Neuronal stem cell (in vitro differentiated cells): ENCODE results near the gene PLAAT4. TPM values are rescaled to one million over a fixed set of nuclear protein-coding genes. Genes with fewer than 3 reads are reported as not detected.

Experiments
- DNase-seq: peaks from one replicate; pipeline ENCODE4 v3.0.0-alpha.2; 2013; ENCODE audit warnings: low spot score
- H2AFZ ChIP-seq: one replicate; pipeline ENCODE4 v1.6.1; 2013; ENCODE audit warnings: mild to moderate bottlenecking, low read length, inconsistent platforms
- H2AK5ac ChIP-seq: 2 replicates; pipeline ENCODE4 v1.6.1; 2013; ENCODE audit warnings: low read depth, mild to moderate bottlenecking, inconsistent platforms, low read length, moderate library complexity, mixed read lengths
- H2BK120ac ChIP-seq: 2 replicates; pipeline ENCODE4 v1.6.1; 2013; ENCODE audit warnings: low read depth, mild to moderate bottlenecking, inconsistent platforms, low read length, moderate library complexity, mixed read lengths
- H2BK12ac ChIP-seq: one replicate; pipeline ENCODE4 v1.6.1; 2013; ENCODE audit warnings: low read length, inconsistent platforms
- H2BK15ac ChIP-seq: 2 replicates; pipeline ENCODE4 v1.6.1; 2013; ENCODE audit warnings: mild to moderate bottlenecking, low read length, inconsistent platforms, mixed read lengths
- H2BK5ac ChIP-seq: one replicate; pipeline ENCODE4 v1.6.1; 2013; ENCODE audit warnings: inconsistent platforms, mild to moderate bottlenecking, low read length, moderate library complexity
- H3K14ac ChIP-seq: one replicate; pipeline ENCODE4 v1.6.1; 2013; ENCODE audit warnings: low read length, inconsistent platforms
- H3K18ac ChIP-seq: 2 replicates; pipeline ENCODE4 v1.6.1; 2013; ENCODE audit warnings: low read length, inconsistent platforms
- H3K23ac ChIP-seq: 2 replicates; pipeline ENCODE4 v1.6.1; 2013; ENCODE audit warnings: low read depth, mild to moderate bottlenecking, mixed read lengths, low read length, inconsistent platforms; ENCODE audit not compliant: poor library complexity
- H3K27ac ChIP-seq: replicated peaks from 3 replicates; pipeline ENCODE4 v1.5.1; 2013; ENCODE audit warnings: low read length, inconsistent platforms
- H3K27me3 ChIP-seq, 3 experiments: 2 replicates each; pipeline ENCODE4 v1.6.1; 2013; ENCODE audit warnings: low read length in 3 of 3, mild to moderate bottlenecking in 2 of 3, inconsistent platforms in 1 of 3, low read depth in 1 of 3, mixed read lengths in 1 of 3, moderate library complexity in 1 of 3; ENCODE audit not compliant: control insufficient read depth in 3 of 3, insufficient read depth in 3 of 3
- H3K36me3 ChIP-seq, 2 donors: replicated peaks in 1 of 2; 2 replicates each; pipeline ENCODE4 v1.6.1; 2013; ENCODE audit warnings: low read length in 2 of 2; ENCODE audit not compliant: control insufficient read depth in 2 of 2, insufficient read depth in 2 of 2
- H3K4ac ChIP-seq: 2 replicates; pipeline ENCODE4 v1.6.1; 2013; ENCODE audit warnings: inconsistent platforms, mild to moderate bottlenecking, low read length, moderate library complexity
- H3K4me1 ChIP-seq, 2 donors: 1 replicate in 1 of 2; 2 replicates in 1 of 2; pipeline ENCODE4 v1.6.1; 2013; ENCODE audit warnings: low read length in 2 of 2, low read depth in 1 of 2; ENCODE audit not compliant: control insufficient read depth in 2 of 2, insufficient read depth in 1 of 2
- H3K4me2 ChIP-seq: one replicate; pipeline ENCODE4 v1.6.1; 2013; ENCODE audit warnings: mild to moderate bottlenecking, low read length, inconsistent platforms; ENCODE audit not compliant: insufficient read depth, poor library complexity, severe bottlenecking
- H3K4me3 ChIP-seq, 2 donors: 2 replicates each; pipeline ENCODE4 v1.5.1; 2013; ENCODE audit warnings: low read length in 2 of 2, mild to moderate bottlenecking in 2 of 2, inconsistent platforms in 1 of 2, moderate library complexity in 1 of 2
- H3K79me1 ChIP-seq: one replicate; pipeline ENCODE4 v1.6.1; 2013; ENCODE audit warnings: low read depth, mild to moderate bottlenecking, inconsistent platforms, low read length, moderate library complexity
- H3K9ac ChIP-seq: one replicate; pipeline ENCODE4 v1.6.1; 2013; ENCODE audit warnings: mild to moderate bottlenecking, low read depth, low read length, inconsistent platforms; ENCODE audit not compliant: poor library complexity
- H3K9me3 ChIP-seq, 2 donors: replicated peaks in 1 of 2; 2 replicates each; pipeline versions ENCODE3 to v1.6.1; 2013; ENCODE audit warnings: low read length in 2 of 2, mild to moderate bottlenecking in 2 of 2, inconsistent platforms in 1 of 2, low read depth in 1 of 2, mixed read lengths in 1 of 2, moderate library complexity in 1 of 2; ENCODE audit not compliant: control insufficient read depth in 2 of 2, insufficient read depth in 1 of 2
- H4K8ac ChIP-seq: one replicate; pipeline ENCODE4 v1.6.1; 2013; ENCODE audit warnings: low read depth, mild to moderate bottlenecking, inconsistent platforms, low read length, moderate library complexity
- H4K91ac ChIP-seq: one replicate; pipeline ENCODE4 v1.6.1; 2013; ENCODE audit warnings: low read length, low read depth, mild to moderate bottlenecking, inconsistent platforms; ENCODE audit not compliant: poor library complexity
- WGBS, 2 donors: extraction: QIAGEN DNeasy Blood & Tissue Kit; methylation state at CpG; one replicate each; pipeline ENCODE4 v1.1.7; 2013; ENCODE audit warnings: missing lambda C conversion rate in 2 of 2, mixed read lengths in 1 of 2; ENCODE audit not compliant: insufficient read length in 2 of 2, insufficient replicate concordance in 1 of 2; ENCODE audit errors: extremely low coverage in 2 of 2; 5-methylcytosine and 5-hydroxymethylcytosine counted together
- polyA plus RNA-seq, 2 experiments: library from polyadenylated mRNA; stranded (reverse); fragments of 200-250 nt; gene quantifications; one replicate each; pipeline ENCODE4 v1.2.3, GENCODE V29; 2013

Gene PLAAT4
- polyA plus RNA-seq (2013, experiment 1 of 2) = not detected
- not detected for polyA plus RNA-seq (2013, experiment 2 of 2)

GRCh38 chr11:63536669-63537292, at the start of gene PLAAT4:
TSS of gene PLAAT4 (plus strand) at chr11:63536808. CDS start at chr11:63536869, 61 bp downstream.
- Histone ChIP-seq H3K4me3 (no peak within 1 kb of the TSS), H3K4me2 (no peak within 1 kb of the TSS)

GRCh38 chr11:63488789-63489188, 47.8 kb upstream of the PLAAT4 start:
- H3K14ac ChIP-seq = no peak overlapping the region
- no peak overlapping the region for H3K4me2 ChIP-seq
- no peak overlapping the region for H3K4ac ChIP-seq
- H3K79me1 ChIP-seq = no peaks in the 10 kb centered on the region
- DNase-seq = no peak
- no CpG with 5 or more reads among the region's 1 CpG for WGBS, 2 donors
- no peak overlapping the region for H3K18ac ChIP-seq
- H3K23ac ChIP-seq = no peak overlapping the region
- peaks cover 0 to 11% of the 10 kb centered on the region in 2 donors for H3K4me1 ChIP-seq
- no peaks in the 10 kb centered on the region for H3K36me3 ChIP-seq
- no peak overlapping the region for H2BK120ac ChIP-seq
- H3K9ac ChIP-seq = no peak overlapping the region
- no peak overlapping the region for H4K91ac ChIP-seq
- H2BK12ac ChIP-seq = no peak overlapping the region
- no peak overlapping the region for H2BK5ac ChIP-seq
- H3K4me3 ChIP-seq = no peak overlapping the region
- H3K27me3 ChIP-seq = peaks cover 0 to 47% (median 0%) of the 10 kb centered on the region in 3 experiments
- H2AK5ac ChIP-seq = no peak overlapping the region
- peaks cover 0 to 6% of the 10 kb centered on the region in 2 donors for H3K9me3 ChIP-seq
- no peak overlapping the region for H2AFZ ChIP-seq
- no peak overlapping the region for H4K8ac ChIP-seq
- no peak overlapping the region for H2BK15ac ChIP-seq
- no peak overlapping the region for H3K27ac ChIP-seq

More at GRCh38 chr11:63536669-63537292, at the start of gene PLAAT4:
- H3K14ac ChIP-seq = no peak within 1 kb of the TSS
- no peaks in the 10 kb centered on the region for H3K79me1 ChIP-seq
- peak within 1 kb of the TSS; percentile 26 for H2BK12ac ChIP-seq
- H2AFZ ChIP-seq = peak within 1 kb of the TSS; percentile 37
- H3K23ac ChIP-seq = peak within 1 kb of the TSS; percentile 37
- no peak within 1 kb of the TSS for H3K27ac ChIP-seq
- H3K4me1 ChIP-seq = peaks cover 0 to 6% of the 10 kb centered on the region in 2 donors
- no peak within 1 kb of the TSS for H2BK5ac ChIP-seq
- DNase-seq = no peak
- peak within 1 kb of the TSS; percentile 90 for H2AK5ac ChIP-seq
- no peak within 1 kb of the TSS for H2BK15ac ChIP-seq
- H3K9ac ChIP-seq = no peak within 1 kb of the TSS
- H3K4ac ChIP-seq = no peak within 1 kb of the TSS
- H4K91ac ChIP-seq = no peak within 1 kb of the TSS
- no peak within 1 kb of the TSS for H4K8ac ChIP-seq
- no peaks in the 10 kb centered on the region for H3K9me3 ChIP-seq
- WGBS, 2 donors = no CpG with 5 or more reads among the region's 10 CpGs
- no peak within 1 kb of the TSS for H3K18ac ChIP-seq
- no peak within 1 kb of the TSS for H2BK120ac ChIP-seq
- no peaks in the 10 kb centered on the region for H3K36me3 ChIP-seq
- peaks cover 0 to 7% (median 0%) of the 10 kb centered on the region in 3 experiments for H3K27me3 ChIP-seq

GRCh38 chr11:63489879-63490278, 46.7 kb upstream of the PLAAT4 start:
- Histone ChIP-seq H2BK15ac (no peak overlapping the region), H3K9ac (no peak overlapping the region), H2AK5ac (peak overlapping the region; percentile 49), H4K91ac (no peak overlapping the region), H3K14ac (peak overlapping the region; percentile 1), H3K27me3 (peaks cover 0 to 51% (median 0%) of the 10 kb centered on the region in 3 experiments), H3K23ac (no peak overlapping the region), H3K4ac (no peak overlapping the region), H3K79me1 (no peaks in the 10 kb centered on the region), H4K8ac (no peak overlapping the region), H3K4me2 (peak overlapping the region; percentile 90), H3K36me3 (no peaks in the 10 kb centered on the region), H2BK120ac (no peak overlapping the region), H2AFZ (no peak overlapping the region), H2BK5ac (no peak overlapping the region), H3K27ac (no peak overlapping the region), H3K4me3 (no peak overlapping the region), H2BK12ac (no peak overlapping the region), H3K4me1 (peaks cover 0 to 11% of the 10 kb centered on the region in 2 donors), H3K18ac (peak overlapping the region; percentile 61), H3K9me3 (peaks cover 0 to 6% of the 10 kb centered on the region in 2 donors)
- WGBS, 2 donors = no CpG with 5 or more reads among the region's 3 CpGs
- DNase-seq = no peak

GRCh38 chr11:63490551-63491239, 45.9 kb upstream of the PLAAT4 start, which contains the start of gene PLAAT5:
TSS of gene PLAAT5 (minus strand) at chr11:63491167. CDS start at chr11:63491034, 133 bp downstream.
- no peaks in the 10 kb centered on the region for H3K36me3 ChIP-seq
- H3K79me1 ChIP-seq = no peaks in the 10 kb centered on the region
- H3K27ac ChIP-seq = no peak within 1 kb of the TSS
- peak; percentile 60 for DNase-seq
- H3K9ac ChIP-seq = no peak within 1 kb of the TSS
- peak within 1 kb of the TSS; percentile 49 for H2AK5ac ChIP-seq
- H4K8ac ChIP-seq = peak within 1 kb of the TSS; percentile 10
- H2AFZ ChIP-seq = peak within 1 kb of the TSS; percentile 75
- H2BK5ac ChIP-seq = peak within 1 kb of the TSS; percentile 66
- H3K18ac ChIP-seq = peak within 1 kb of the TSS; percentile 98
- peaks cover 2 to 6% of the 10 kb centered on the region in 2 donors for H3K9me3 ChIP-seq
- H4K91ac ChIP-seq = peak within 1 kb of the TSS; percentile 56
- H3K4me3 ChIP-seq = peak within 1 kb of the TSS in 1 of 2 donors; percentile 77
- H3K14ac ChIP-seq = peak within 1 kb of the TSS; percentile 8
- H2BK120ac ChIP-seq = peak within 1 kb of the TSS; percentile 98
- no peak within 1 kb of the TSS for H3K4ac ChIP-seq
- H2BK12ac ChIP-seq = peak within 1 kb of the TSS; percentile 19
- H3K4me1 ChIP-seq = peaks cover 0 to 14% of the 10 kb centered on the region in 2 donors
- H3K4me2 ChIP-seq = peak within 1 kb of the TSS; percentile 90
- peaks cover 0 to 51% (median 0%) of the 10 kb centered on the region in 3 experiments for H3K27me3 ChIP-seq
- H2BK15ac ChIP-seq = peak within 1 kb of the TSS; percentile 99
- peak within 1 kb of the TSS; percentile 80 for H3K23ac ChIP-seq
- WGBS, 2 donors = no CpG with 5 or more reads among the region's 60 CpGs
